ENCODE data around the gene EFCAB6.

- TF ChIP-seq CTCF (IDR thresholded peaks at IDR 0.05), result no peak
- TF ChIP-seq POLR2A (IDR thresholded peaks at IDR 0.05), result no peak
Measured at GRCh38 chr22:43860831-43861230, 48.7 kb upstream of the EFCAB6 start.
